Effector memory CD4-positive, alpha-beta T cell (primary cell): ENCODE data around the gene SLC6A6.

Source experiments
- DNase-seq, 3 donors: peaks; one replicate each; pipeline ENCODE4 v3.0.0-alpha.2; 2020
- H3K27ac ChIP-seq: 2 replicates; pipeline ENCODE4 v1.7.0; 2013; ENCODE audit warnings: mild to moderate bottlenecking, low read length, moderate library complexity; ENCODE audit not compliant: insufficient read depth, poor library complexity, severe bottlenecking
- H3K27me3 ChIP-seq: replicated peaks from 2 replicates; pipeline ENCODE4 v1.7.0; 2013; ENCODE audit warnings: mild to moderate bottlenecking, low read length; ENCODE audit not compliant: insufficient read depth, control insufficient read depth, poor library complexity, severe bottlenecking
- H3K36me3 ChIP-seq: 2 replicates; pipeline ENCODE4 v1.7.0; 2013; ENCODE audit warnings: mild to moderate bottlenecking, low read length, moderate library complexity; ENCODE audit not compliant: control insufficient read depth, insufficient read depth
- H3K4me1 ChIP-seq: 2 replicates; pipeline ENCODE4 v1.7.0; 2013; ENCODE audit warnings: low read length, mild to moderate bottlenecking; ENCODE audit not compliant: control insufficient read depth, insufficient read depth, poor library complexity, severe bottlenecking
- H3K4me3 ChIP-seq: 2 replicates; pipeline ENCODE4 v1.7.0; 2013; ENCODE audit warnings: low read length, low read depth, mild to moderate bottlenecking; ENCODE audit not compliant: insufficient read depth, poor library complexity, severe bottlenecking
- H3K9me3 ChIP-seq: 2 replicates; pipeline ENCODE4 v1.7.0; 2013; ENCODE audit warnings: mild to moderate bottlenecking, low read length, moderate library complexity; ENCODE audit not compliant: control insufficient read depth

Gene SLC6A6

DNA sequence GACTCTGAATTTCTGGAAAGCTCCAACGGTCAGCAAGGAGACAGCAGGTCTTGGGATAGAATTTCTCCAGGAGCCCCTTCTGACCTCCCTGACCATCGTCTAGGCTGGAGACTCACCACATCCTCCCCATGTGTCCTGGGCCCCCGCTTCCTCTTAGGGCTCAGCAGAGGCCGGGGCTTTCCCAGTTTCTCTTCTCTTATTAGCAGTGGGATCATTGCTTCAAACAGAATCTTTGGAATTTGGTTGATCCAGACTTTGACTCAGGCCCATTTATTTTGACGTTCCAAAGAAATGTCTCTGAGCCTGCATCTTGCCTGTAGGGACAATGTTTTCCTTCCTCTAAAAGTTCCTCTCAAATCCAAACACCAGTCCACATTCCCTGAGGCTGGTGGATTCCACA lies 38.4 kb upstream of the SLC6A6 start:
- Histone ChIP-seq H3K27ac (no peak overlapping the region), H3K9me3 (no peaks in the 10 kb centered on the region), H3K27me3 (no peaks in the 10 kb centered on the region), H3K4me1 (no peaks in the 10 kb centered on the region), H3K36me3 (no peaks in the 10 kb centered on the region), H3K4me3 (no peak overlapping the region)
- DNase-seq: no peak

DNA sequence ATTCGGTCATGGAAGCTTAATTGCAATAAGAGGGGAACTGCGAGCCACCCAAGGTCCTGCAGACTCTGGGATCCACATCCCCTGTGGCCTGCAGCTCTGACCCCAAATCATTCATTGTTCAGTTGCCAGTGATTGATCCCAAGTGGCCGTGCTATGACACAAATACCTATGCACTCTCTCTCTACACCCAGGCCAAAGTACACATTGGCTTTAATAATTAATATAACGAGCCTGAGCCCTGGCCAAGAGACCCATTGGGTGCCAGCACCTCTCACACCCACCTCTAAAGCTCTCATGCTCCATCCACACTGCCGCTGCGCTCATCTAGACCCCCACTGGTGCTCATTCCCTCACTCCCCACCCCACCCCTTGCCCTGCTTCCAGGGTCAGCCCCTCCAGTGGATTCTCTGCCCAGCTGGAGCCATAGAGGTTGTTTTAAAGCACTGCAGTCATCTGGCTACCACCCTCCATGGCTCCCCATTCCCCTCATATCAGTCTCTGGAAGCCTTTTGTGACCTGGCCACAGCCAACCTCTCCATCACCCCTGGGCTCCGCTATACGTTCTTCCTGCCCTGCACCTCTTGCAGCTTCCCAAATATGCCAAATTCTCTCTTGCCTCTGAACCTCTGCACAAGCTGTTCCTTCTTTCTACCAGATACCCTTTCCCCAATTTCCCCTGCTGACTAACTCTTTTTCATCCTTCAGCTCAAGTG lies 37.7 kb upstream of the SLC6A6 start:
- no peaks in the 10 kb centered on the region for H3K27me3 ChIP-seq
- no peak for DNase-seq
- H3K27ac ChIP-seq: no peak overlapping the region
- no peak overlapping the region for H3K4me3 ChIP-seq
- H3K4me1 ChIP-seq: no peaks in the 10 kb centered on the region
- H3K36me3 ChIP-seq: no peaks in the 10 kb centered on the region
- H3K9me3 ChIP-seq: no peaks in the 10 kb centered on the region

DNA sequence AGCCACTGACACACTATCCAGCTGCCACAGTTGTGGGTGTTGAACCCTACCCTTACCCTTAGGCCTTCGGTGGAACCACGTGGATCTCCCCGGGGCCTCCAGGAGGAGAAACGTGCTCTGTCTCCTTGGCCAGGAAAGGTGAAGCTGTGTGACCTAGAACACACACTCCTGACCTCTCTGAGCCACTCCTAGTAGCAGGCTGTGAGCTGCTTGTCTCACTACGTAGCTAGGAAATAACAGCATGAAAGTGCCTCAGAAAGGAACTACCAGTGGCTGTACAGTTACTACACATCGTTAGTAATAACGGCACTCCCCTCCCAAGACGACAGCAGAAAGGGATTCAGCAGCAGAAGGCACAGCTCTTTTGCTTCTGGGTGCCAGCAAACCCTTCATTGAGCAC lies 36.2 kb upstream of the SLC6A6 start:
- no peak for DNase-seq
- no peaks in the 10 kb centered on the region for H3K4me1 ChIP-seq
- H3K27ac ChIP-seq: no peak overlapping the region
- H3K4me3 ChIP-seq: no peak overlapping the region
- H3K27me3 ChIP-seq: no peaks in the 10 kb centered on the region
- no peaks in the 10 kb centered on the region for H3K36me3 ChIP-seq
- H3K9me3 ChIP-seq: no peaks in the 10 kb centered on the region

DNA sequence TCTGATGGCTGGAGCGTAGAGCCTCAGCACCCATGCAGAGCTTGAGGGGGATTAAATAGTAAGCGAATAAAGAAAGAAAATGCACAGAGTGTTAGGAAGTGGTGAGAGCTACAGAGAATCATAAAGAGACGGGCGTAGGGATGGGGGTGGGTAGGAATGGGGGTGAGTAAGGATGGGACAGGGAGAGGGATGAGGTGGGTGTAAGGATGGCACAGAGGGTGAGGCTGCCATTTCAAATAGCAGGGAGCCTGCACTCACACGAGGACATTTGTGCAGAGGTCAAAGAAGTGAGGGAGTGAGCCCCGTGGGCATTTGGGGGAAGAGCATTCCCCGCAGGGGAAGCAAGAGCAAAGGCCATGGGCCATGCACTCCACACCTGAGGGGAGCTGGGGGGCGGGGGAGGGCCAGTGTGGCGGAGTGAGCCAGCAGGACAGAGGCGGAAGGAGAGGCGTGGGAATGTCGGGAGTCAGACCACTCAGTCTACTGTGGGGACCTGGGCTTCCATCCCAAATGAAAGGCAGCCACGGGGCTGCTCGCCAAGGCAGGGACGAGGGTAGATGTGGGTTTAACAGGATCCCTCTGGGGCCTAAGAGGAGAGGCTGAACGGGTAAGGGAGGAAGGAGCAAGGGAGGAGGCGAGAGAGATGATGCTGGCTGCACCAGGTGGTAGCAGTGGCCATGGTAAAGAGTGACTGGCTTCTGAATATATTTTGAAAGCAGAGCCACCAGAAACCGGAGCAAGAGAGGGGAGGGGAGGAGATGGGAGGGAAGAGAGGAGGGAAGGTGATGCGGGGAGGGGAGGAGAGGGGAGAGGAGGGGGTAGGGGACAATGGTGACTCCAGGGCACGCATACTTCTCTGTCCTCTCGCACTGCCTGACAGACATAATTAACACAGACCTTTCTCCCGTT lies 35.2 kb upstream of the SLC6A6 start:
- Histone ChIP-seq H3K4me3 (no peak overlapping the region), H3K9me3 (no peaks in the 10 kb centered on the region), H3K4me1 (no peaks in the 10 kb centered on the region), H3K27me3 (no peaks in the 10 kb centered on the region), H3K36me3 (no peaks in the 10 kb centered on the region), H3K27ac (no peak overlapping the region)
- no peak for DNase-seq

DNA sequence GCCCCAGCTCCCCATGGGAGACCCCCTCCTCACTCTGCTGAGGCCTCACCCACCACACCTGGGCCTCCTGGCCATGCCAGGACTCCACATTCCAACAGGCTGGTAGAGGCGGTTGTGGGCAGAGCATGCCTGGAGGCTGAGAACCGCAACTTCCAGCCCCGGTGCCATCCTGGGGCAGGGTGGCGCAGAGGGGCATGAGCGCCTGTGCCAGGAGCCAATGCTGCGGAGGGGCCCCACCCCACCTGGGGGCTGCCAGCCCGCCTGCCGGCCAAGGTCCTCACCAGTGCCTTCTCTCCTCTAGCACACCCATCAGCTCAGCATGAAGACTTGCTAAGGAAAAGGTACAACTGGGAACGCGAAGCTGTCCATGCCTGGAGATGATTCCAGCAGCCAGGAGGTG lies 34.3 kb upstream of the SLC6A6 start:
- no peaks in the 10 kb centered on the region for H3K4me1 ChIP-seq
- H3K27ac ChIP-seq: no peak overlapping the region
- no peaks in the 10 kb centered on the region for H3K27me3 ChIP-seq
- no peak overlapping the region for H3K4me3 ChIP-seq
- no peaks in the 10 kb centered on the region for H3K9me3 ChIP-seq
- no peak for DNase-seq
- H3K36me3 ChIP-seq: no peaks in the 10 kb centered on the region

DNA sequence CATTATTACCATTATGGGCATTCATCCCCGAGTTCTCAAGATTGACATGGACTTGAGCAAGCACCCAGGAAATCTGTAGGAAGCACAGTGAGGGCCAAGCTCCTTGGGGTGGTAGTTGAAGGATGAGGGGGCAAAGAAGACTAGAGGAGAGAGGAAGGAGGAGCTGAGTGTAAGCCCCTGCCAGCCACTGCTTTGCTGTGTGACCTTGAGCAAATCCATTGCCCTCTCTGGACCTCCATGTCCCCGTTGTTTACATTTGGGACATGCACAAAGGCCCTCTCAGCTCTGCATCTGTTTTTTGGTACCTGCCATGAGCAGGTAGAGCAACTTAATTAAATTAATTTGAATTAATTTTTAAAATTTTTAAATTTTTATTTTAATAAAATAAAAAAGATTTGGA lies 33.5 kb upstream of the SLC6A6 start:
- no peaks in the 10 kb centered on the region for H3K4me1 ChIP-seq
- H3K27me3 ChIP-seq: no peaks in the 10 kb centered on the region
- no peak overlapping the region for H3K27ac ChIP-seq
- no peaks in the 10 kb centered on the region for H3K9me3 ChIP-seq
- DNase-seq: no peak
- no peak overlapping the region for H3K4me3 ChIP-seq
- no peaks in the 10 kb centered on the region for H3K36me3 ChIP-seq

DNA sequence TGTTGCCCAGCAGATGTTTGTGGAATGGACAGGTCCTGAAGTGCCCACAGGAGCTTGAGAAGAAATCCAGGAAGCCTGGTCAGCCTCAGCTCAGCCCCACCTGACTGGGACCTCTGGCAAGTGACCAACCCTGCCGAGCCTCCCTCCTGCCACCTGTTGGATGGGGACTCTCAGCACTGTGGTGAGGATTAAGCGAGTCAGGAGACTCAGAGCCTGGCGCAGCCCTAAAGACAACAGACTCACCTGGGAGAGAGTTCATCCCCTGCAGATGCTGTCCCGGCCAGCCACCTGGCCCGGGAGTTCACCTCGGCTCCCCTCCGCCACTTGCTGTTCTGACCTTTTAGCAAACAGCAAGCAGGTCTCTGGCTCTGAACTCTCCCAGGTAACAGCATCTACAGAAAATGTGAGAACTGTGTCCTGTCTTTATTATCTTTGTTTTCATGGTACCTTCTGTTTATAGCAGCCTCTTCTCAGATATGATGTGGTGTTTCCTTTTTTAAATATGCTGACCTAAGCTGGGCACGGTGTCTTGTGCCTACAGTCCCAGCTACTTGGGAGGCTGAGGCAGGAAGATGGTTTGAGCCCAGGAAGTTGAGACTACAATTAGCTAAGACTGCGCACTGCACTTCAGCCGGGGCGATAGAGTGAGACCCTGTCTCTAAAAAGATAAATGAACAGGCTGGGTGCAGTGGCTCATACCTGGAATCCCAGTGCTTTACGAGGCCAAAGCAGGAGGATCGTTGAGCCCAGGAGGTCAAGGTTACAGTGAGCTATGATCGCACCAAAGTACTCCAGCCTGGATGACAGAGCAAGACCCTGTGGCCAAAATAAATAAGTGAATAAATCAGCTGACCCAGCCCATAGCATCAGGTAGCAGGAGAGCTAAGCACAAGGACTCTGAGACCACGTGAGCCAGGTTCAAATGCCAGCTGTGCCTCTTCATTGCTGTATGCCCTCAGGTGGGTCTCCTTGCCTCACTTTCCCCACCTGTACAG lies 32.4 kb upstream of the SLC6A6 start:
- no peaks in the 10 kb centered on the region for H3K36me3 ChIP-seq
- no peaks in the 10 kb centered on the region for H3K27me3 ChIP-seq
- no peaks in the 10 kb centered on the region for H3K4me1 ChIP-seq
- H3K9me3 ChIP-seq: no peaks in the 10 kb centered on the region
- DNase-seq: no peak
- H3K27ac ChIP-seq: no peak overlapping the region
- H3K4me3 ChIP-seq: no peak overlapping the region

DNA sequence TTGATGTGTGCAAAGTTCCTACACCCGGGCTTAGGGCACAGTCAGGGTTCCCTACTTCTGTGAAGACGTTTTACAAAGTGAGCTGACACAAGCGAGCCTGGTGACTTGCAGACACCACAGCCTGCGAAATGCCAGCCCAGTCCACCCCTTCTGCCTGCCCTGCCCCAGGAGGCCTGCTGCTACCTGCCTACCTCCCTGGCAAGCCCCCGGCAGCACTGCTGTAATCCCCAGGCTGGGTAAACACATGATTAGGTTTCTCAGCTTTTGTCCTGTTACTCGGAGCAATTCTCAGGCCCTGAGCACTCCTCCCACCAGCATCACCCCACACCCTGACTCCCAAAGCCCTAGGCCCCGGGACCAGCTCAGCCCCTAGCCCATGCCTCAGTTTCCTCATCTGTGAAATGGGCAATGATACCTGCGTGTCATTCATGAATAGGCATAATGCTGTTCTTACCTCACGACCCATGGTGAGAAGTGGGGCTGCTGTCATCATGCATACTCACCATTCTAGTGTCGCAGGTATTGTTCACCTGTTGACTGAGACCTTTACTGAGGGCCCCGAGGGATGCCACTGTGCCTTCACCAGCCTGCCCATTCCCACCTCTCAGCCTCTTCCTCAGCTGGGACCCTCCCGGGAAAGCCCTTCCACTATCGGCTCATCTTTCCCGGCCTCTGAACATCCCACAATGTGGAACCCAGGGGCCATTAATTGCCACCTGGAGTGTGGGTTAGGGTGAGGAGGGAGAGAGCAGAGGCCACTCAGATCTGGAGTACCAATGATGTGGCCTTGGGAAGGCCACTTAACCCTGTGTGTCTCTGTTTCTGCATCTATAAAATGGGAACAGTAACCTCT lies 31.5 kb upstream of the SLC6A6 start:
- Histone ChIP-seq H3K36me3 (no peaks in the 10 kb centered on the region), H3K27ac (no peak overlapping the region), H3K27me3 (no peaks in the 10 kb centered on the region), H3K9me3 (no peaks in the 10 kb centered on the region), H3K4me1 (no peaks in the 10 kb centered on the region), H3K4me3 (no peak overlapping the region)
- no peak for DNase-seq
